Right ventricle myocardium superior (tissue), 1 donor: ENCODE data around the gene ISG15. TPM values are rescaled to one million over a fixed set of nuclear protein-coding genes. Genes with fewer than 3 reads are reported as not detected.
"Not testable (repeated sequence)": the region's sequence is repeated elsewhere in the genome, so short reads cannot be mapped to it uniquely, and the experiment has no call there.

Source experiments
- ATAC-seq: fragments of 200-7000 bp; cut with Tn5 transposase; one replicate; pipeline ENCODE4 v1.9.1; 2020; ENCODE audit warnings: mild to moderate bottlenecking; ENCODE audit not compliant: poor library complexity
- DNase-seq: peaks from one replicate; pipeline ENCODE4 v3.0.0-alpha.2; 2020
- intact Hi-C: fragments of 100-400 bp; cut with DNase I; formaldehyde crosslinking; loops from one replicate; pipeline ENCODE4 v1.11.2; 2022
- total RNA-seq: library from RNA; stranded (reverse); fragmentation: NEBNext Ultra II Directional; extraction: Animal tissue kit (Norgen Biotek cat#: 25700); gene quantifications from one replicate; pipeline ENCODE4 v1.2.1, GENCODE V29; 2021
- donor health status: DM: no; HTN: yes; CAD: no; lungs with severe emphysema.

Gene ISG15
- total RNA-seq, 1 donor from 2014 or later: 13.3 TPM

- ATAC-seq: peak; percentile 0
- intact Hi-C loops: no loop called here
- no peak for DNase-seq
Measured at GRCh38 chr1:974293-974640, 39.0 kb upstream of the ISG15 start.

GRCh38 chr1:974687-975328 is 38.5 kb upstream of the ISG15 start:
- ATAC-seq: no peak
- no peak for DNase-seq
- intact Hi-C loops: no loop called here

GRCh38 chr1:975365-975764 is 37.9 kb upstream of the ISG15 start:
- no peak for ATAC-seq
- intact Hi-C loops: no loop called here
- DNase-seq: no peak

GRCh38 chr1:975896-976683 is 37.2 kb upstream of the ISG15 start:
- peak; percentile 0 for ATAC-seq
- peak; percentile 67 for DNase-seq
- intact Hi-C loops: no loop called here

GRCh38 chr1:976791-977190 is 36.5 kb upstream of the ISG15 start:
- ATAC-seq, intact Hi-C loops: not testable (repeated sequence)
- peak; percentile 65 for DNase-seq

- intact Hi-C loops: no loop called here
- DNase-seq (peak; percentile 74), ATAC-seq (peak; percentile 1)
Measured at GRCh38 chr1:978069-978834, 35.0 kb upstream of the ISG15 start.

- intact Hi-C loops: no loop called here
- no peak for DNase-seq
- ATAC-seq: no peak
Measured at GRCh38 chr1:978835-979743, 34.2 kb upstream of the ISG15 start.

GRCh38 chr1:979744-980072 is 33.6 kb upstream of the ISG15 start:
- DNase-seq (no peak), ATAC-seq (no peak)
- intact Hi-C loops: no loop called here

GRCh38 chr1:980137-980571 is 33.1 kb upstream of the ISG15 start:
- intact Hi-C loops: no loop called here
- DNase-seq: no peak
- no peak for ATAC-seq

GRCh38 chr1:980602-981395 is 32.5 kb upstream of the ISG15 start:
- intact Hi-C loops: no loop called here
- DNase-seq (peak; percentile 89), ATAC-seq (peak; percentile 64)

- ATAC-seq (peak; percentile 3), DNase-seq (no peak)
Measured at GRCh38 chr1:981491-981954, 31.8 kb upstream of the ISG15 start.

GRCh38 chr1:981955-982558 is 31.2 kb upstream of the ISG15 start, which contains the start of gene PERM1:
PERM1 (minus strand) TSS chr1:982093; CDS start chr1:981029, 1,064 bp downstream.
- intact Hi-C loops: no loop called here
- DNase-seq: peak; percentile 88
- ATAC-seq: peak; percentile 72

More at GRCh38 chr1:981491-981954, 31.8 kb upstream of the ISG15 start:
- intact Hi-C loops: no loop called here

GRCh38 chr1:982765-983436 is 30.4 kb upstream of the ISG15 start:
- no peak for DNase-seq
- no peak for ATAC-seq
- intact Hi-C loops: no loop called here

- intact Hi-C loops: loop anchor here (2.0 kb wide), 1 partner anchor 79 kb away; no protein-coding TSS in a partner anchor
- ATAC-seq (no peak), DNase-seq (peak; percentile 65)
Measured at GRCh38 chr1:983798-984475, 29.4 kb upstream of the ISG15 start.

GRCh38 chr1:984476-984814 is 28.9 kb upstream of the ISG15 start:
- no peak for ATAC-seq
- intact Hi-C loops: loop anchor here (2.0 kb wide), 1 partner anchor 78 kb away; no protein-coding TSS in a partner anchor
- no peak for DNase-seq

GRCh38 chr1:985126-985525 is 28.2 kb upstream of the ISG15 start:
- intact Hi-C loops: loop anchor here (2.0 kb wide), 1 partner anchor 78 kb away; no protein-coding TSS in a partner anchor
- DNase-seq (no peak), ATAC-seq (no peak)
